Endothelial cell (in vitro differentiated cells): Measurements from ENCODE around the gene TRMU. TPM values are rescaled to one million over a fixed set of nuclear protein-coding genes. Genes with fewer than 3 reads are reported as not detected.

ENCODE experiments used
- DNase-seq: peaks from one replicate; pipeline ENCODE4 v3.0.0; 2021; ENCODE audit warnings: low spot score
- H3K27ac Mint-ChIP-seq: one replicate; pipeline ENCODE4 v1.8.0; 2021; ENCODE audit warnings: mixed read lengths, inconsistent platforms; ENCODE audit not compliant: unreplicated experiment
- H3K27me3 Mint-ChIP-seq: one replicate; pipeline ENCODE4 v1.8.0; 2021; ENCODE audit warnings: mild to moderate bottlenecking, moderate library complexity, mixed read lengths, inconsistent platforms; ENCODE audit not compliant: unreplicated experiment
- H3K36me3 Mint-ChIP-seq: one replicate; pipeline ENCODE4 v1.8.0; 2021; ENCODE audit warnings: mild to moderate bottlenecking, low read depth, mixed read lengths, inconsistent platforms; ENCODE audit not compliant: unreplicated experiment
- H3K4me1 Mint-ChIP-seq: one replicate; pipeline ENCODE4 v1.8.0; 2021; ENCODE audit warnings: mild to moderate bottlenecking, mixed read lengths, inconsistent platforms; ENCODE audit not compliant: unreplicated experiment
- H3K4me3 Mint-ChIP-seq: one replicate; pipeline ENCODE4 v1.8.0; 2021; ENCODE audit warnings: mild to moderate bottlenecking, mixed read lengths, inconsistent platforms; ENCODE audit not compliant: unreplicated experiment
- H3K9me3 Mint-ChIP-seq: one replicate; pipeline ENCODE4 v1.8.0; 2021; ENCODE audit warnings: mixed read lengths, inconsistent platforms; ENCODE audit not compliant: unreplicated experiment
- CTCF ChIP-seq: fragments of 200-600 bp; sonication (generic); IDR thresholded peaks from one replicate; pipeline ENCODE4 v1.5.0; 2021; ENCODE audit warnings: antibody characterized with exemption; ENCODE audit not compliant: unreplicated experiment
- total RNA-seq: library from RNA; stranded (reverse); fragmentation: NEBNext Ultra II Directional; extraction: Animal tissue kit (Norgen Biotek cat#: 25700); gene quantifications from one replicate; pipeline ENCODE4 v1.2.1, GENCODE V29; 2021; ENCODE audit not compliant: unreplicated experiment

TRMU gene
- total RNA-seq, 1 donor from 2014 or later, result 41.5 TPM

- no peak overlapping the region for H3K27ac Mint-ChIP-seq
- peaks cover 13% of the 10 kb centered on the region for H3K27me3 Mint-ChIP-seq
- H3K36me3 Mint-ChIP-seq, result peaks cover 14% of the 10 kb centered on the region
- peaks cover 10% of the 10 kb centered on the region for H3K4me1 Mint-ChIP-seq
- H3K4me3 Mint-ChIP-seq, result no peak overlapping the region
- DNase-seq, result no peak
- TF ChIP-seq CTCF, result no peak
- H3K9me3 Mint-ChIP-seq, result peaks cover 4% of the 10 kb centered on the region
Measured at GRCh38 chr22:46376908-46377524, 41.5 kb downstream of the TRMU start.

GRCh38 chr22:46377525-46378425 lies 42.3 kb downstream of the TRMU start:
- Mint-ChIP-seq H3K4me3 (no peak overlapping the region), H3K9me3 (peaks cover 4% of the 10 kb centered on the region), H3K27ac (no peak overlapping the region), H3K36me3 (peaks cover 19% of the 10 kb centered on the region), H3K27me3 (peaks cover 13% of the 10 kb centered on the region), H3K4me1 (peaks cover 10% of the 10 kb centered on the region)
- no peak for DNase-seq
- no peak for TF ChIP-seq CTCF

GRCh38 chr22:46378426-46379065 lies 43.0 kb downstream of the TRMU start:
- Mint-ChIP-seq H3K9me3 (peaks cover 4% of the 10 kb centered on the region), H3K27me3 (peaks cover 13% of the 10 kb centered on the region), H3K36me3 (peaks cover 22% of the 10 kb centered on the region), H3K4me3 (no peak overlapping the region), H3K27ac (no peak overlapping the region), H3K4me1 (peaks cover 10% of the 10 kb centered on the region)
- DNase-seq, result no peak
- no peak for TF ChIP-seq CTCF

- TF ChIP-seq CTCF, result no peak
- Mint-ChIP-seq H3K4me3 (no peak overlapping the region), H3K4me1 (peaks cover 2% of the 10 kb centered on the region), H3K9me3 (peaks cover 4% of the 10 kb centered on the region), H3K27me3 (peaks cover 9% of the 10 kb centered on the region), H3K27ac (no peak overlapping the region), H3K36me3 (peaks cover 22% of the 10 kb centered on the region)
- no peak for DNase-seq
Measured at GRCh38 chr22:46379066-46379930, 43.8 kb downstream of the TRMU start.
